ENCODE results near the gene NTN1. TPM values are rescaled to one million over a fixed set of nuclear protein-coding genes. Genes with fewer than 3 reads are reported as not detected.

The NTN1 gene
- total and polyA plus RNA-seq, 2 of the 4 experiments (the other 2 are of a cell fraction), result under 0.01 to 0.07 TPM

DNA sequence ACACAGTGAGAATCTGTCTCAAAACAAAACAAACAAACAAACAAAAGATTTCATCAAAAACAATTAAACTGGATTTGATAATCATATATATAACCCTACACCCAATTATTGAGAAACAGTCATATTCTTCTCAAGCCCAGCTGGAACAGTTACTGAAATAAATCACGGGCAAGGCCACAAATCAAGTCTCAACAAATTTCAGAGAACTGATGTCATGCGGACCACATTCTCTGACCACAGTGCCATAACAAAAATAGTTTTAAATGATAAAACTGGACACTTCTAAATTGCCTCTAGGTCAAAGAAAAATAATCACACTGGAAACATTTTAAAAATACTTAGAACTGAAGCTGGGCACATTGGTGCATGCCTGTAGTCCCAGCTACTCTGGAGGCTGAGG is 39.9 kb upstream of the NTN1 start:
- TF ChIP-seq BHLHE40 (IDR thresholded peaks at IDR 0.05; ENCODE audit: low read depth, low read length) (no peak), MXI1 (IDR thresholded peaks at IDR 0.05; ENCODE audit: borderline replicate concordance, low read depth, low read length) (no peak), RCOR1 (IDR thresholded peaks at IDR 0.05; ENCODE audit: insufficient replicate concordance, low read length) (no peak), CHD1 (IDR thresholded peaks at IDR 0.05; ENCODE audit: low read depth, low read length) (no peak), MAZ (IDR thresholded peaks at IDR 0.05; ENCODE audit: borderline replicate concordance, low read depth, low read length) (no peak), RAD21 (IDR thresholded peaks at IDR 0.05; ENCODE audit: low read length) (no peak), POLR2A (IDR thresholded peaks at IDR 0.05; ENCODE audit: low read depth, low read length) (no peak), CEBPB (IDR thresholded peaks at IDR 0.05; ENCODE audit: low read depth, low read length) (no peak), MAFK (IDR thresholded peaks at IDR 0.05; ENCODE audit: low read depth, low read length) (no peak), NFE2L2 (IDR thresholded peaks at IDR 0.05; ENCODE audit: low read depth, low read length) (no peak), CTCF (conservative IDR thresholded peaks at IDR 0.05; ENCODE audit: low read depth, low read length) (no peak), RFX5 (IDR thresholded peaks at IDR 0.05; ENCODE audit: low read depth, low read length) (no peak), FOS (IDR thresholded peaks at IDR 0.05; ENCODE audit: low read depth, low read length) (no peak), SMC3 (IDR thresholded peaks at IDR 0.05; ENCODE audit: low read depth, low read length) (no peak)
- TF ChIP-seq, protein P1, sequence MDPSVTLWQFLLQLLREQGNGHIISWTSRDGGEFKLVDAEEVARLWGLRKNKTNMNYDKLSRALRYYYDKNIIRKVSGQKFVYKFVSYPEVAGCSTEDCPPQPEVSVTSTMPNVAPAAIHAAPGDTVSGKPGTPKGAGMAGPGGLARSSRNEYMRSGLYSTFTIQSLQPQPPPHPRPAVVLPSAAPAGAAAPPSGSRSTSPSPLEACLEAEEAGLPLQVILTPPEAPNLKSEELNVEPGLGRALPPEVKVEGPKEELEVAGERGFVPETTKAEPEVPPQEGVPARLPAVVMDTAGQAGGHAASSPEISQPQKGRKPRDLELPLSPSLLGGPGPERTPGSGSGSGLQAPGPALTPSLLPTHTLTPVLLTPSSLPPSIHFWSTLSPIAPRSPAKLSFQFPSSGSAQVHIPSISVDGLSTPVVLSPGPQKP (IDR thresholded peaks at IDR 0.05; ENCODE audit: borderline replicate concordance, low read depth, low read length), result no peak
- TF ChIP-seq, protein P2, sequence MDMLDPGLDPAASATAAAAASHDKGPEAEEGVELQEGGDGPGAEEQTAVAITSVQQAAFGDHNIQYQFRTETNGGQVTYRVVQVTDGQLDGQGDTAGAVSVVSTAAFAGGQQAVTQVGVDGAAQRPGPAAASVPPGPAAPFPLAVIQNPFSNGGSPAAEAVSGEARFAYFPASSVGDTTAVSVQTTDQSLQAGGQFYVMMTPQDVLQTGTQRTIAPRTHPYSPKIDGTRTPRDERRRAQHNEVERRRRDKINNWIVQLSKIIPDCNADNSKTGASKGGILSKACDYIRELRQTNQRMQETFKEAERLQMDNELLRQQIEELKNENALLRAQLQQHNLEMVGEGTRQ (IDR thresholded peaks at IDR 0.05; ENCODE audit: low read depth, low read length), result no peak
- Histone ChIP-seq H2AFZ (replicated peaks; ENCODE audit: low read length, poor library complexity) (no peak overlapping the region), H4K20me1 (ENCODE audit: insufficient read depth, low read length) (no peaks in the 10 kb centered on the region), H3K56ac (ENCODE audit: extremely low read depth, insufficient read depth, low read length) (no peak overlapping the region), H3K9me1 (ENCODE audit: insufficient read depth, low read length) (no peaks in the 10 kb centered on the region), H2BK15ac (ENCODE audit: low read depth, low read length) (no peak overlapping the region), H3K4me3 (ENCODE audit: insufficient read depth, low read depth, low read length) (no peak overlapping the region), H3K4me2 (ENCODE audit: low read depth, low read length) (no peak overlapping the region), H2AK9ac (replicated peaks; ENCODE audit: low read depth, low read length, poor library complexity) (no peak overlapping the region), H2AK5ac (ENCODE audit: low read depth, low read length) (no peak overlapping the region), H3K36me3 (ENCODE audit: control insufficient read depth, insufficient read depth, low read length) (no peaks in the 10 kb centered on the region), H3K14ac (replicated peaks; ENCODE audit: low read depth, low read length) (no peak overlapping the region), H2BK20ac (ENCODE audit: low read depth, low read length) (no peak overlapping the region), H3K79me1 (ENCODE audit: low read depth in 1 of 2, low read length in 2 of 2) (no peaks in the 10 kb centered on the region), H3K4ac (ENCODE audit: low read depth, low read length) (no peak overlapping the region), H4K5ac (ENCODE audit: low read depth, low read length) (no peak overlapping the region), H4K91ac (ENCODE audit: insufficient read depth, low read depth, low read length) (no peak overlapping the region), H3K9ac (ENCODE audit: low read depth, low read length) (no peak overlapping the region), H3K27ac (ENCODE audit: insufficient read depth, low read length) (no peak overlapping the region), H2BK5ac (ENCODE audit: low read depth, low read length, poor library complexity, severe bottlenecking) (no peak overlapping the region), H2BK120ac (ENCODE audit: low read depth, low read length) (no peak overlapping the region), H3K27me3 (ENCODE audit: control insufficient read depth, insufficient read depth, low read length) (no peaks in the 10 kb centered on the region), H3K9me3 (ENCODE audit: control insufficient read depth, insufficient read depth, low read length) (no peaks in the 10 kb centered on the region), H4K8ac (ENCODE audit: low read depth in 2 of 2, low read length in 2 of 2) (no peak overlapping the region), H3K18ac (ENCODE audit: low read depth, low read length) (no peak overlapping the region), H3K23ac (ENCODE audit: low read depth, low read length) (no peak overlapping the region), H3K4me1 (ENCODE audit: control insufficient read depth, insufficient read depth, low read length) (no peaks in the 10 kb centered on the region)
- no TSS peak for BruUV-seq (replicated peaks)
- ATAC-seq (ENCODE audit: low read depth) (no peak), DNase-seq (no peak)
- ChIA-PET CTCF (no interaction called here), POLR2A (ENCODE audit: unreplicated experiment) (no interaction called here)
- no CpG with 5 or more reads among the region's 2 CpGs for WGBS, 2 experiments (ENCODE audit: extremely low coverage in 2 of 2, insufficient read length in 1 of 2)
- intact Hi-C loops (cut with micrococcal nuclease) (no loop called here), dilution Hi-C loops (cut with HindIII; ENCODE audit: low sequenced_read_pairs, unreplicated experiment) (no loop called here), in situ Hi-C loops (cut with MboI; ENCODE audit: low sequenced_read_pairs) (no loop called here)
